ENCODE results near the gene DERA. TPM values are rescaled to one million over a fixed set of nuclear protein-coding genes. Genes with fewer than 3 reads are reported as not detected.

The DERA gene
- total RNA-seq, 1 experiment from 2014 or later, result 67.6 TPM

DNA sequence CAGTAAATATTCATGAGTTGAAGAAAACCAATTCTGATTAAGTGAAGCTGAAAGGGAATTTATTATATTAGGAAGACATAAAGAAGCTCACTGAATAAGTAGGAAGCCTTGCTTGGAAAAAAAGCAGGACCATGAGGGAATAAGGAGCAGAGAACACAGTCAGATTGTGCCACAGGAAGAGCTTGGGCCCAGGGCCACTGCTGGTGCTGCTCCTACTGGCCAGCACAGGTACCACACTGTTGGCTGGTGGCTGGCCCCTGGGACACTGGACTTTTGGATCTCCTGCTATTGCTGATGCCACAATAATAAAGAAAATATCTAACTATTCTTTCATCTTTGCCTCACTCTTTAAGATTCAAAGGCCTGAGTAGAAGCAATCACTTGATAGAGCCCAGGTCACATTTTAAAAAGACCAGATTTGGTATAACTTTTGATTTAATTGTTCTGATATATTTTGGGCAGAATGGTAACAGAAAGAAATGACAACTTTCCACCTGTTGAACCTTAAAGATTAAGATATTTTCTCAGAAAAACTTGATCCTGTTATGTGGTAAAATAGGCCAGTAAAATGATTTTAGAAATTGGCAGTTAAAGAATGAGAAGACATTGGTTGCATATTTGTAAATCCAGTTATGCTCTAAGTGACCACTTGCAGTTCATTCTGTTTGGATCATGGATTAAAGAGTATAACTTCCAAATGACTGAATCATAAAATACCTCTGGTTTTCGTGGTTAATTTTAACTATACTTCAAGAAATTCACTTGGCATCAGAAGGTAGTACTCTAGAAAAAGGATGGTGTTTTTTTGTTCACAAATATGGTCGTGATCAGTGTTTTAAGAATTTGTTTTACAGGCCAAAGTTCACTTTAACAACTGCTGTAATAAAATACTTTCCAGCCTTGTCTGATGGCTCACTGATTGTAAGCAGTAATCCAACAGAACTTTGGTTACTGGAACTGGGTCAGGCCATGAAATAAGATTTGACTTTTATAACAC is 68.3 kb downstream of the DERA start:
- Histone ChIP-seq H3K4me3 (no peak overlapping the region), H3K27ac (peak overlapping the region; percentile 84), H4K20me1 (ENCODE audit: insufficient read depth) (no peaks in the 10 kb centered on the region), H3K27me3 (ENCODE audit: insufficient read depth, low read depth) (no peaks in the 10 kb centered on the region), H3K4me1 (replicated peaks; ENCODE audit: insufficient read depth) (peaks cover 36% of the 10 kb centered on the region), H3K79me2 (ENCODE audit: low read depth) (no peaks in the 10 kb centered on the region), H3K4me2 (peak overlapping the region; percentile 60), H3F3A (ENCODE audit: insufficient read depth, low read depth) (peaks cover 27% of the 10 kb centered on the region), H2AFZ (no peak overlapping the region), H3K9me3 (ENCODE audit: insufficient read depth, low read depth) (no peaks in the 10 kb centered on the region), H3K36me3 (ENCODE audit: low read depth) (peaks cover 7% of the 10 kb centered on the region; the same call in 1 of the 2 replicates), H3K9me2 (ENCODE audit: insufficient read depth) (no peaks in the 10 kb centered on the region)
- POLR2A ChIA-PET (ENCODE audit: unreplicated experiment), result interaction anchor here (0.7 kb wide), 1 partner anchor 68 kb away, joined by 7 read pairs; no protein-coding TSS in a partner anchor
- BruUV-seq (replicated peaks), result TSS peak; percentile 32
- TF ChIP-seq, protein P1, sequence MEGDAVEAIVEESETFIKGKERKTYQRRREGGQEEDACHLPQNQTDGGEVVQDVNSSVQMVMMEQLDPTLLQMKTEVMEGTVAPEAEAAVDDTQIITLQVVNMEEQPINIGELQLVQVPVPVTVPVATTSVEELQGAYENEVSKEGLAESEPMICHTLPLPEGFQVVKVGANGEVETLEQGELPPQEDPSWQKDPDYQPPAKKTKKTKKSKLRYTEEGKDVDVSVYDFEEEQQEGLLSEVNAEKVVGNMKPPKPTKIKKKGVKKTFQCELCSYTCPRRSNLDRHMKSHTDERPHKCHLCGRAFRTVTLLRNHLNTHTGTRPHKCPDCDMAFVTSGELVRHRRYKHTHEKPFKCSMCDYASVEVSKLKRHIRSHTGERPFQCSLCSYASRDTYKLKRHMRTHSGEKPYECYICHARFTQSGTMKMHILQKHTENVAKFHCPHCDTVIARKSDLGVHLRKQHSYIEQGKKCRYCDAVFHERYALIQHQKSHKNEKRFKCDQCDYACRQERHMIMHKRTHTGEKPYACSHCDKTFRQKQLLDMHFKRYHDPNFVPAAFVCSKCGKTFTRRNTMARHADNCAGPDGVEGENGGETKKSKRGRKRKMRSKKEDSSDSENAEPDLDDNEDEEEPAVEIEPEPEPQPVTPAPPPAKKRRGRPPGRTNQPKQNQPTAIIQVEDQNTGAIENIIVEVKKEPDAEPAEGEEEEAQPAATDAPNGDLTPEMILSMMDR (conservative IDR thresholded peaks at IDR 0.05), result peak; percentile 66
- TF ChIP-seq EZH2 (IDR thresholded peaks at IDR 0.05; ENCODE audit: low read depth), result no peak
- intact Hi-C loops (cut with micrococcal nuclease; ENCODE audit: unreplicated experiment), result loop anchor here (2.0 to 10.0 kb wide), 5 partner anchors 23 to 445 kb away; partner anchors contain the start of gene DERA
- DNase-seq, result peak; percentile 15 to 50
- CTCF ChIA-PET, result no interaction called here

- Histone ChIP-seq H2AFZ (no peak overlapping the region), H3K27me3 (ENCODE audit: insufficient read depth, low read depth) (no peaks in the 10 kb centered on the region), H3K36me3 (ENCODE audit: low read depth) (peaks cover 8% of the 10 kb centered on the region; the same call in 1 of the 2 replicates), H3K27ac (no peak overlapping the region), H3K9me3 (ENCODE audit: insufficient read depth, low read depth) (no peaks in the 10 kb centered on the region), H3K4me2 (no peak overlapping the region), H3K9me2 (ENCODE audit: insufficient read depth) (no peaks in the 10 kb centered on the region), H3K79me2 (ENCODE audit: low read depth) (no peaks in the 10 kb centered on the region), H4K20me1 (ENCODE audit: insufficient read depth) (no peaks in the 10 kb centered on the region), H3K4me1 (replicated peaks; ENCODE audit: insufficient read depth) (peaks cover 36% of the 10 kb centered on the region), H3F3A (ENCODE audit: insufficient read depth, low read depth) (peaks cover 27% of the 10 kb centered on the region), H3K4me3 (no peak overlapping the region)
- ChIA-PET CTCF (interaction anchor here (0.6 to 0.8 kb wide), 3 partner anchors 16 to 481 kb away, joined by 4 to 6 read pairs (median 5); no protein-coding TSS in a partner anchor), POLR2A (ENCODE audit: unreplicated experiment) (interaction anchor here (1.0 kb wide), 1 partner anchor 71 kb away, joined by 7 read pairs; the partner anchor contains the start of gene DERA)
- DNase-seq, result no peak
- no TSS peak for BruUV-seq (replicated peaks)
- intact Hi-C loops (cut with micrococcal nuclease; ENCODE audit: unreplicated experiment), result no loop called here
- TF ChIP-seq, protein P1 (conservative IDR thresholded peaks at IDR 0.05), result no peak
- no peak for TF ChIP-seq EZH2 (IDR thresholded peaks at IDR 0.05; ENCODE audit: low read depth)
Measured at GRCh38 chr12:15982071-15982470, 70.9 kb downstream of the DERA start.

DNA sequence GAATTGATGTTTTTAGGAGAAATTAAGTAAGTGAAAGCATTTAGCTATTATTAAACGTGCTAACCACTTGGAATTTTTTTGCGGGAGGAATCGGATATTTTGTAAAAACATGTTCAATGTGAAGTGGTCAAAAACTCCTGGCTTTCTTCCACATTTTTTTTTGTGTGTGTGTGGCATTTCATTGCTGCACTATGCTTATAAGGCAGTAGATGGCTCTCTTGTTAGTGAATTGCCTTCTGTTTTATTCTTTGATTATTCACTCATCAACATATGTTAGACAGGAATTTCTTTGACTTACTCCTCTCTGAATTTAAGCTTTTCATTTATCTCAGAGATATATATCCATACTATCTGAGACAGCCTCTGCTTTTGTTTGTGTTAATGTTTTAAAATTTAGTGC is 71.3 kb downstream of the DERA start:
- Histone ChIP-seq H3K9me2 (ENCODE audit: insufficient read depth) (no peaks in the 10 kb centered on the region), H3K4me2 (no peak overlapping the region), H3K27me3 (ENCODE audit: insufficient read depth, low read depth) (no peaks in the 10 kb centered on the region), H3F3A (ENCODE audit: insufficient read depth, low read depth) (peaks cover 27% of the 10 kb centered on the region), H3K9me3 (ENCODE audit: insufficient read depth, low read depth) (no peaks in the 10 kb centered on the region), H3K36me3 (ENCODE audit: low read depth) (peaks cover 8% of the 10 kb centered on the region; the same call in 1 of the 2 replicates), H3K4me3 (no peak overlapping the region), H4K20me1 (ENCODE audit: insufficient read depth) (no peaks in the 10 kb centered on the region), H3K27ac (no peak overlapping the region), H3K4me1 (replicated peaks; ENCODE audit: insufficient read depth) (peaks cover 32% of the 10 kb centered on the region), H3K79me2 (ENCODE audit: low read depth) (no peaks in the 10 kb centered on the region), H2AFZ (no peak overlapping the region)
- ChIA-PET CTCF (interaction anchor here (0.6 to 0.8 kb wide), 3 partner anchors 17 to 481 kb away, joined by 4 to 6 read pairs (median 5); no protein-coding TSS in a partner anchor), POLR2A (ENCODE audit: unreplicated experiment) (interaction anchor here (1.0 kb wide), 1 partner anchor 71 kb away, joined by 7 read pairs; the partner anchor contains the start of gene DERA)
- no TSS peak for BruUV-seq (replicated peaks)
- peak in 1 of 2 experiments; percentile 42 for DNase-seq
- intact Hi-C loops (cut with micrococcal nuclease; ENCODE audit: unreplicated experiment), result no loop called here
- TF ChIP-seq, protein P1 (conservative IDR thresholded peaks at IDR 0.05), result peak; percentile 58
- TF ChIP-seq EZH2 (IDR thresholded peaks at IDR 0.05; ENCODE audit: low read depth), result no peak
